ENCODE results near the gene EPHA2. TPM values are rescaled to one million over a fixed set of nuclear protein-coding genes. Genes with fewer than 3 reads are reported as not detected.

EPHA2 gene
- total RNA-seq, 1 experiment from 2014 or later, result 47.1 TPM

DNA sequence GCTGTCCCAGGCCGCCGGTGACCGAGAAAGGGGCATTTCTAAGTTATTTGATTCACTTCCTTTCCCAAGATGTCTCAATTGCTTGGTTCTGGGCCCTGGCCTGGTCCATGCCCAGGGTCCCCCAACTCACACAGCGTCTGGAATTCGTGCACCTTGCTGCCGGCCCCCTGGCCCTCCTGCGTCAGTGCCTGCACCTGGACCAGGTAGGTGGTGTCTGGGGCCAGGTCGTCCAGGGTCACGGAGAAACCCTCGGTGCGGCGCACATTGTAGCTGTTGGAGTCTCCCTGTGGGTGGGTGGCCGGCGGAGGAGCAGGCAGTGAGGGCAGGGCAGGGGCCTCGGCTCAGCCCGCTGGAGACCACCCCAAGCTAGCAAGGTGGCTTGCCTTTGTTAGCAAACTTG lies 21.0 kb downstream of the EPHA2 start:
- no peak for DNase-seq (ENCODE audit: low read depth)

DNA sequence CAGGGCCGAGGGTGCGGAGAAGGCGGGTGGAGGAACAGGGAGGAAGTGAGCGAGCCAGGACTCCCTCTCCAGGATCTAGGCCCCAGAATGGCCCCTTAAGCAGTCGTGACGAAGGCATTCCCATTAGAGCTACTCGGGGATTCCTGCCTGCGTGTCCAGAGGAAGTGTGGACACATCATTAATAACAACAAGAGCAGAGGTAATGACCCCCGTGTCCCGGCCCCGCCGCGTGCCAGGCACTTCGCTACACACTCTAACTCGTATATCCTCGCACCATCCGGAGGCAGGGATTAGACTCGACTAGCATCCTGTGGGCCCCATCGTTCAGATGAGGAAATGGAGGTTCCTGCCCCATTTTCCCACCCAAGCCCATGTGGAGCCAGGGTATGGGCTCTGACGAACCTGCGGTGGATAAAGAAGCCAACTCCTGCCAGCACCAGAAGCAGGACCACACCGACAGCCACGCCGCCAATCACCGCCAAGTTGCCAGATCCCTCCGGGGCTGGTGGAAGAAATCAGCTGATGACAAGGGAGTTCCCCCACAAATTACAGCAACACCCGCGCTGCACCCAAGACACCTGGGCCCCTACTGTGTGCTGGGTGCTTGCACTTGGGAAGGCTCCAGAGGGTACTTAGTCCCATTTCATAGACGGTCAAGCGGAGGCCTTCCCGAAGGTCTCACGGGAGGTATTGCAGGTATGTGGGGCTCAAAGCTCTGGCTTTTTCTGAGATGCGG lies 21.6 kb downstream of the EPHA2 start:
- no peak for DNase-seq (ENCODE audit: low read depth)

DNA sequence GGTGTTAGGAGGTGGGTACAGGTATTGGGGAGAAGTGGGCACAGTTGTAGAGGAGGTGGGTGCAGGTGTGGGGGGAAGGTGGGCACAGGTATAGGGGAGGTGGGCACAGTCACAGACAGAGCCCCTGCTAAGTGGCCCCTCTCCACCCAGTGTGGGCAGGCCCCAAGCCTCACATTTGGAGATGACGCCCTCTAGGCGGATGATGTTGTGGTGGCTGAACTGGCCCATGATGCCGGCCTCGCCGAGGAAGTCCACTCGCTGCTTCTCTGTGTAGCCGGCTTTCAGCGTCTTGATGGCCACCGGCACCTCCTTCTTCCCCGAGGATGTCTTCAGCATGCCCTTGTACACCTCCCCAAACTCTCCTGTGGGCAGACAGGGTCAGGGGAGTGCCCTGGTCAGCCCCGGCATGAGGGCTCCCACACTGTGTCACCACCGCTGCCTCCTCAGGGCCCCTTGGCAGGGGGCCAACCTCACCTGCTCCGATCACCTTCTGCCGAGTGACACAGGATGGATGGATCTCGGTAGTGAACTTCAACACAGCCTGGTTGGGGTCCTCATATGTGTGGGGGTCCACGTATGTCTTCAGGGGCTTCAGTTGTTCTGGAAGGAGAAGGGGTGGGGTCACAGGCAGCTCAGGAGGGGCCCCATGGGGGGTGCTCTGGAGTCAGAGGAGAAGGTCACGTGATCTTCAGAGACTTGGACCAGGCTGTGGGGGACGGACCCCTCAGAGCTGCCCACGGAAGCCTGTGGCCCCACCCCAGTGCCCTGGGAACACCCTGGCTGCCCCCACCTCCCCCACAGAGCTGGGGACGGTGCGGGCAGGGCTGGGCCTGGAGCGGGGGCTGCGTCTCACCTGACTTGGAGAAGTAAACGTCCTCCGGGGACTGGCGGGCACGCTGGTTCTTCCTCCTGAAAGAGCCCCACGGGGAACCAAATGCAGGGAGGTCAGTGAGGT lies 22.6 kb downstream of the EPHA2 start:
- no peak for DNase-seq (ENCODE audit: low read depth)

DNA sequence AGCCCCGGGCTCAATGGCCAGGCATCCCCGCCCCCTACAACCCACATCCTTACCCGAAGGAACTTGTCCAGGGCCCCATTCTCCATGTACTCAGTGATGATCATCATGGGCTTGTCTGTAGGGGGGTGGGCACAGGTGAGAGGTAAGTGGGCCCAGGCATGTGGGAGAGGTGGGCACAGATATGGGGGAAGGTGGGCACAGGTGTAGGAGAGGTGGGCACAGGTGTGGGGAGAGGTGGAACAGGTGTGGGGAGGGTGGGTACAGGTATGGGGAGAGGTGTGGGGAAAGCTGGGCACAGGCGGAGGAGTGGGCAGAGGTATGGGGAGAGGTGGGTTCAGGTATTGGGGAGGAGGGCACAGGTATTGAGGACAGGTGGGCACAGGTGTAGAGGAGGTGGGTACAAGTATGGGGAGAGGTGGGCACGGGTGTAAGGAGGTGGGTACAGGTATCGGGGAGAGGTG lies 23.5 kb downstream of the EPHA2 start:
- no peak for DNase-seq (ENCODE audit: low read depth)

DNA sequence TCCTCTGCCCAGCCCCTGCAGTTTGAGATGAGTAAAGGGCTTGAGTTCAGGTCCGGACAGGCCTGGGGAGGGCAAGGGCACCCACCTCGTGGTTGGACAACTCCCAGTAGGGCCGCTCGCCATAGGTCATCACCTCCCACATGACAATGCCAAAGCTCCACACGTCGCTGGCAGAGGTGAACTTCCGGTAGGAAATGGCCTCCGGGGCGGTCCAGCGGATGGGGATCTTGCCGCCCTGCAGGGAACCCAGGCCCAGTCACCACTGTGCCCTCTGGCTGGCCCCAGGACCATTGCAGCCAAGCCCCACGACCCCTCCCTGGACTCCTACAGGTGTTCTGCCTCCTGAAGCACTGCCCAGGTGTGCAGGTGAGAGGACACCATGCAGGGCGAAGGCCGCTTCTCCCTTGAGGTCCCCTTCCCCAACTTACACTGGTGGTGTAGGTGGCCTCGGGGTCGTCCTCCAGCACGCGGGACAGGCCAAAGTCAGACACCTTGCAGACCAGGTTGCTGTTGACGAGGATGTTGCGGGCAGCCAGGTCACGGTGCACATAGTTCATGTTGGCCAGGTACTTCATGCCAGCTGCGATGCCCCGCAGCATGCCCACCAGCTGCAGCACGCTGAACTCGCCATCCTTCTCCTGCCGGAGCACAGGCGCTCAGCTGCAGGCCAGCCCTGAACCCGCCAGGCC lies 24.1 kb downstream of the EPHA2 start:
- DNase-seq (ENCODE audit: low read depth), result no peak

DNA sequence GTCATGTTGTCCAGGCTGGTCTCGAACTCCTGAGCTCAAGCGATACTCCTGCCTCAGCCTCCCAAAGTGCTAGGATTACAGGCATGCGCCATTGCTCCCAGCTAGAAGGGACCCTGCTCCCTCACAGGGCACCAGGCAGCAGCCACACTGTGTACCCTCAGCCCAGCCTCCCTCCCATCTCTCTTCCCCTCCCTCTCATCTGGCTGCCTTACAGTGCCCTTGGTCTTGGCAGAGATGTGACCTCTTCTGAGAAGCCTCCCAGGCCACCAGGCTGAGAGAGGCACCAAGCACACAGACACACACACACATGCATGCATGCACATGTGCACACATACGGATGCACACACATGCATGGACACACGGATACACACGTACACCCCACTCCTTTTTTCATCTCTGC lies 25.0 kb downstream of the EPHA2 start:
- DNase-seq (ENCODE audit: low read depth), result no peak

DNA sequence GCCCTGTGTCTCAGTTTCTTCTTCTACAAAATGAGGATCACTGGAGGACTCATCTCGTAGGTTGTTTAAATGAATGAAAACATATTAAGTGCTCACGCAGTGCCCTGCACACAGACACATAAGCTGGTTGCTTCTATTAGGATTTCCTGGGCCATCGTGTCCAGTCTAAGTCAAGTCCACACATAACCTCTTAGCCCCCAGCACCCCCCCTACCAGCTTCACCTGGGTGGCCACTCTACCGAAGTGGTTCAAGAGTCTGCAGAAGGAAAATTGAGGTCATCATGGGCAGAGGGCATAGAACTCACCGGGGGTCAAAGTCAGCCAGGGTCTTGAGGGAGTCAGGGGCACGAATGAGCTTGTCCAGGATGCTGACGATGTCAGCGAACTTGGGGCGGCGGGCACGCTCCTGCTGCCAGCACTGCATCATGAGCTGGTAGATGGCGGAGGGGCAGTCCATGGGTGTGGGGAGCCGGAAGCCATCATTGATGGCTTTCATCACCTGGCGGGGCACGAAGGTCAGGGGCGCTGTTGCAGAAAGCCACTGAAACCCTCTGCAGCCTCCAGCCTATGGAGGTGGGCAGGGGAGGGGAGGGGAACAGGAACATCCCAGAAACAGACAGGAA lies 25.8 kb downstream of the EPHA2 start:
- DNase-seq (ENCODE audit: low read depth), result no peak

DNA sequence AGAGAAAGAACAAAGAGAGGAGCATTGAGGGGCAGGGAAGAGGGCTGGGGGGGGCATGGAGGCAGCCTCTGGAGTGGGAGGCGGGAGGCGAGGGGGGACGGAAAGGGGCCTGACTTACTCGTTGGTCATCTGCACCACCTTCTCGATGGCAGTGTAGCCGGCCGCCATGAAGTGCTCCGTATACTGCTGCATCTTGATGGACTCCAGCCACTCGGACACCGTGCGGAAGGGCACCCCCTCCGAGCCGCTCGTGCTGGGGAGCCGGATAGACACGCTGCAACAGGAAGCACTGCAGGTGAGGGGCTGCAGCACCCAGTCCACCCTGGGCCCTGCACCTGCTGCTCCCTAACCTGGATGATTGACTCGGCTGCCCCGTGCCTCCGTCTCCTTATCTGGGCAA lies 26.6 kb downstream of the EPHA2 start:
- DNase-seq (ENCODE audit: low read depth), result no peak

DNA sequence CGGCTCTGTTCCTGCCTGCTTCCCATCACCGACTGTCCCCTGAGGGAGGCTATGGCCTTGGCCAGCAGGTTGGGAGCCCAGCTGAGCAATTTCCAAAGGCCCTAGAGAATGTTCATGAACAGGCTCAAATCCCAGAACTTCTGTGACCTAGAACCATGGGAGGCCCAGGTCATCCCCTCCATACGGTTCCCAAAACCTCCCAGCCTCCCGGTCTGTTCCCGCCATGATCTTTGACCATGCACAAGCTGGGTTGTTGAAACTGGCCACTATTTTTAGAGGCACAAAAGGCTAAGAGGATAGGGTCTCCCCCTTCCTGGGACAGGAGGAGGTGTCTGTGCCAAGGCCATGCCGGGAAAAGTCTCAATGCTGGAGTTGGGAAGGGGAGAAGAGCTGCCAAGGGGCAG lies 27.5 kb downstream of the EPHA2 start:
- DNase-seq (ENCODE audit: low read depth), result no peak

DNA sequence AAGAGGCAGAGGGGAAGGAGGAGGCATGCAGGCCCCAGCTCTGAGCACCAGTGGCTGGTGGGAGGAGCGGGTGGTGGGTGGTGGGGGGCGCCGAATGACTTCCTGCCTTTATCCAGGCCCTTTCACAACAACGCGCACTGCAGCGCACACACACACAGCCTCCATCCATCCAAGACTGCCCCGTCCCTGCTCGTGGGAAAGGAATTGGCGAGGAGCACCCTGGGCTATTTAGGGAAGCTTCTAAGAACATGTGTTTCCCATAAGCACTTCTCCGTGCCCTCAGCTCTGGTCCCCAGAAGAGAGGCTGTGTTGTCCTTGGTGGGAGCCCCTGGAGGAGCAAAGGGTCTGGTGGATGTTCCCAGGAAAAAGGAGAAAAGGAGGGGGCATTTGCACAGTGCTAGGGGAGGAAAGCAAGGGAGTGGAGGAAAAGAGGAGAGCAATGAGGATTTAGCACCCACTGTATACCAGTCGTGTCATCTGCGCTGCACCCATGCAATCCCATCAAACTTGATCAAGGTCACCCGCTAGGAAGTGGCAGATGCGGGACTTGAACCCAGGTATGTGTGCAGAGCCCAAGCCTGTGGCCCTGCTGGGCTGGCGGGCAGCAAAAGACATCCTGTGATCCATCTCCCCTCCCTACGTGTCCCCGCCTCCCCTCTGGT lies 28.1 kb downstream of the EPHA2 start:
- no peak for DNase-seq (ENCODE audit: low read depth)

DNA sequence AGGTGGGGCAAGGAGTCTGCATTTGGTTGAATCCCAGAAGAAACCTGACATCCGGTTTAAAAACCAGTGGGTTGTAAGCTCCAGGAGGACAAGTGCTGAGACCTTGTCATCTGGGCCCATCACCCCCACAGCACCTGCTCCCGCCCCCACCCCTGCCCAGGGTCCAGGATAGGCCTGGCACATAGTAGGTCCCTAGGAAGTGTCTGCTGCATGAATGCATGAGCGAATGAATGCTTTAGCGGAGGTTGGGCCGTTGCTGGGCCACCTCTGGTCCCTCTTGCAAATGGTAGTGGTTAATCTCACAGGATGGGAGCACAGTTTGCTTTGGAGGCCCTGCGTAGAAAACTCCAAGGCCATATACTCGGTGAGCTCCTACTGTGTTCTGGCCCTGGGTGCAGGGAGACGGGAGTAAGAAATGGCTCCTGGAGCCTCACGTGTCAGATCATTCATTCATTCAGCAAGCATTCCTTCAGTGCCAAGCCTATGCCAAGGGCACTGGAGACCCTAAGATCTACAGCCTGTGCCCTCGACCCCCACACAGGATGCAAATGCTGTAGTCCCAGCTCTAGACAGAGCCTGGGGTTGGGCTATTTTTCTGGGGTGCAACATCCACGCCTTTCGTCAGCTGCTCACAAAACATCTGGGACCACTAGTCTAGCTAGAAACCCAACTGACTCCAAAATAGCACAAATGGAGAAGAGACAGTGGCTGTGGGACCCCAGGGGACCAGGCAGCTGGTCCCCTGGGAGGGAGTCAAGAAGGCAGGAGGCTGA lies 28.9 kb downstream of the EPHA2 start:
- no peak for DNase-seq (ENCODE audit: low read depth)

DNA sequence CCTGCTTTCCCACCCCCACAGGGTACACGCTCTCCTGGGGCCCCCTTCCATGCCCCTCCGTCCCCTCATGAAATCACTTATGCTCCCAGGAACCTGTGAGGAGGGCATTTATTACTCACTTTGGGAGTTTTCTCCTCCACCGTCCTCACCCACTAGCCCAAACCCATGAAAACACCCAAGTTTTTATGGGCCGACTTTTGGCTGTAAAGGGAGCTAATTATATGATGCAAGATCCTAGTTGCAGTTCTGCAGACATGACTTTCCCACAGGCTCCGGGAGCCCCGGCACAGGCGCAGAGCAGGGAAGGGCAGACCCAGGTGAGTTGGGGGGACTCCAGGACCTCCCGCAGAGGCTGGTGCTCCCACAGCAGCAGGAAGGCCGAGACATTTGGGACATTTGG lies 29.7 kb downstream of the EPHA2 start:
- DNase-seq (ENCODE audit: low read depth), result no peak

DNA sequence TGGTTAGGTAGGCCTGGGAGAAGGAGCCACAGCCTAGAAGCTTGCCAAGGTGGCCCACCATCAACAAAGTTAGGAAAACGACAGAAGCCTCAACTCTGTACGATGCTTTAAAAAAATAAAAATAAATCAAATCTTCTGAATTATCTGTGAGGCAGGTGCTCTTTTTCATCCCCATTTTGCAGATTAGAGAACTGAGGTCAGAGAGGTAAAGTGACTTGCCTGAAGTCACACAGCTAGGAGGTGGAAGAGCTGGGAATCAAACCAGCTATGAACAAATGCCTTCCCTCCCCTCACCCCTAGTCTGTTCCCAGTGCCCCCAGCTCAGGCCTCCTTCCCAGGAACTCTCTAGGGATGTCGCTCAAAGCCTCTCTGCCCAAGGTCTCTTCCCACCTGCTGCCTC lies 30.4 kb downstream of the EPHA2 start:
- DNase-seq (ENCODE audit: low read depth), result no peak

DNA sequence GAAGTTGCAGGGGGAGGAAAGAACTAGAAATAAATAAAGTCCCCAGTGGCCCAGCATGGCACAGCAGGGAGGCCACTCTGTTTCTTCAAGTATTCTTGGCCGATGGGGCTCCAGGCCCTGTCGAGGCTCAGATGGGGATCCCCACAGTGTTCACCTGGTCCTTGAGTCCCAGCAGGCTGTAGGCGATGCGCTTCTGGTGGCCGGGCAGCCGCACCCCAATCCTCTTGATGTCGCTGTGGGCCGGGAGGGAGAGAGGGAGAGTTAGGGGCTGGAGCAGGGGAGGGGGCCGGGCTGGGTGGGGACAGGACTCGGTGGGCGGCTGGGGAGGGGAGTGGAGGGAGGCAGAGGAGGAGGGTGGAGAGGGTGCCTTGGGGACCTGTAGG lies 30.8 kb downstream of the EPHA2 start:
- no peak for DNase-seq (ENCODE audit: low read depth)

DNA sequence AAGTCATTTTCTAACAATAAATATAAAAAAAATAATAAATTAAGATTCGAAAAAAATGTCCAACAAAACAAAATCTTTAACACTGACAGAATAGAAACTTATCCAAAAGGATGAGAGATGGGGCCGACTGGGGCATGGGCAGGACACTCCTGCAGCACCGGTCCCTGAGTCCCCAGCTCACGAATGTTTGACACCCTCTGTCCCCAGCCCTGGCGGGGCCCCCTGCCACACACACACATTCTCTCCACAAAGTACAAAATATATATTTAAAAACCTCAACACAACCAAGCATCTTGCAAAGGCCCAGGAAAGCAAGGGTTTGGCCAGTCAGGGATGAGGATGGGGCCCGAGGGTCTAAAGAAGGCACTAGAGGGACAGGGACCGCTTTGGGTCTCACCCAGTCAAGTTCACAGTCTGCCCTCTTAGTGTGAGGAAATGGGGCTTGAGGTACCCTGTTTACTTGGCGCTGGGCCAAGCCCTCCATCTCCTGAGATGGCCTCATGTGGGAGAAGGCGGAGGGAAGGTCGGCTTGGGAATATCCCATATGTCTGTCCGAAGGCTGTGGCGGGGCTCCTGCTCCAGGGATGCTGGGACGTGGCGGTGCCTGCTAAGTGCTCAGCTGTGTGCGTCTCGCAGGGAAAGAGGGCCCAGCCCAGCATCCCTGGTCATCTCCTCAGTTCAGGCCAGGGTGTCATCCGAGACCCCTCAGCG lies 31.3 kb downstream of the EPHA2 start:
- DNase-seq (ENCODE audit: low read depth), result no peak

DNA sequence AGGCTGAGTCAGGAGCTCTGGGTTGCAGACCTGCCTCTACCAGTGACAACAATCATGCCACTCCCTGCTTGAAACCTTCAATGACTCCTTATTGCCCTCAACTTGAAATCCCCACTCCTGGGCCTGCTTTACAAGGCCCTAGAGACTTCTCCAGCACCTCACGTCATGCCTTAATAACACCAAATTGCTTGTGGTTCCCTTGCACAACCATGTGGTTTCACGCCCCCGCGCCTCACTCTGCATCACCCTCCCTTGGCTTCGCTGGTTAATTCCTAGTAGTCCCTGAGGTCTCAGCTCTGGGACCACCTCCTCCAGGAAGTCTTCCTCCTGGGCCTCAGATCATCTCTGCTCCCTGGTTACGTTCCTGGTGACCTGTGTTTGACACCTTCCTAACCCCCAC lies 33.0 kb downstream of the EPHA2 start:
- DNase-seq (ENCODE audit: low read depth), result peak; percentile 86

DNA sequence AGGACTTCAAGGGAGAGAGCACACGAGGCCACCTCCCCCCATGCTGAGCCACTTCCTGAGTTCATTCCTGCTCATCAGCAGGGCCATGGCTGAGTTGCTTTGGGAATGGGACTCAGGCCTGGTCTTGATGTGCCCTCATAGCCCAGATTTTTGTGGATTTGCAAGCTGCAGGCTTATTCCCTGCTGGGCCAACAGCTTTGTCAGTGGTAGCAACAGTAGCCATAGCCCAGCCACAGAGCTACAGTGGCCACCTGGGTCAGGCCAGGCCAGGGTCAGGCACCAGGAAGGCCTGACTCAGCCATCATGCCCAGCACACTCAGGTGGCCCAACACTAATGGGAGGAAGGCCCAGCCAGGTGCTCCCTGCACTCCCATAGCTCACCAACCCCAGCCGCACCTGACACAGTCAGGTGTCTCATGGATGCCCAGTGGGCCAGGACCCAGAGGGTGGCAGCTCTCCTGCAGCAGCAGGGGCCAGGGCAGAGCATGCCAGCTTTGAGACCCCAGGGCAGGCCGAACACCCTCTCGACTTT lies 33.5 kb downstream of the EPHA2 start:
- peak; percentile 31 for DNase-seq (ENCODE audit: low read depth)

DNA sequence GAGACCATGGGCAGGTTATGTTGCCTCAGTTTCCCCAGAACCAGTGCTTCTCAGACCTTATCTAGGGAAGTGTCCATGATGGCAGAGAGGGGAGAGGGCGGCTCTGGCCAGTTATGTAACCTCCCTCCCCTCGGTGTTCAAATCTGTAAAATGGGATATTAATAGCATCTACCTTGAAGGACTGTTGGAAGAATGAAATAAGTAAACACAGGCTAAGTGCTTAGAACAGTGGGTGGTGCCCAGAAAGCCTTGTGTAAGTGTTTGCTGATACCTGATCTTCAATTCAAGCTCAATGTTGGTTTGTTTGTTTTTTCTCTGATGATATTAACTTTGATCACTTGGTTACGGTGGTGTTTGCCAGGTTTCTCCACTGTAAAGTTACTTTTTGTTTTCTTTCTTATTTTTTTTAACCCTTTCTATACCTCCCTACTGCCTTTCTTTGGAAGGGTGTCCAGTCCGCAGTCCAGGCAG lies 34.9 kb downstream of the EPHA2 start:
- no peak for DNase-seq (ENCODE audit: low read depth)

DNA sequence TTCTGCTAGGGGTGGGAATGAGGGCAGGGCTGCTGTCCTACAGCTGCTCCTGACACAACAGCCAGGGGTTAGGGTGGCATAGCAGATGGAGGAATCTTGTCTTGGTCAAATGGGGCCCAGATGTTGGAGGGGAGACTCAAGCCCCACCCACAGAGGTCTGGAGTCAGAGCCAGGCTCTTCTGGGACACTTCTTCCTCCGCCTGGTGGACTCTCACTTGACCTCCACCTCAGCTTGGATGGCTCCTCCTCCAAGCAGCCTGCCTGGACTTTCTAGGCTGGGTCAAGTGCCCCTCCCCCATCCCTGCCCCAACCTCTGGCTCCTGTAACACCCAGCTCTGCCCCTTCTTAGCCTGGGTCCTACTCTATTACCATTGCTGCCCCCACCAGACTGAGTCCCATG lies 35.5 kb downstream of the EPHA2 start:
- DNase-seq (ENCODE audit: low read depth), result peak; percentile 48

DNA sequence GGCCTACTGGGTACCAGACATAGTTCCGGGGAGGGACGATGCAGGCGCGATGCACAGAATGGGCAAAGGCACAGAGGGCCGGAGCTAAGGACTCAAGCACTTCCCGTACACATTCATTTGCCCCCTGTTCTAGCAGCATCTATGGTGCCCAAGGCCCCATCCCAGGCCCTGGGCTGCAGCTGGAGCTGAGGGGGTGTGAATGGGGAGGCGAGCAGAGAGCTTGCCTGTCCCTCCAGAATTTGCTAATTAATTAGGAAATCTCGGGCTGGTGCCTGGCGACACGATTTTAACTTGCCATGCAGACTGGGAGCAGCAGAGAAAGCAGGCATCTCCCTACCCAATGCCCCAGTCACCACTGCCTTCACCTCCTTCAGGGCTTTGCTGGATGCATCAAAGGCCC lies 35.9 kb downstream of the EPHA2 start:
- DNase-seq (ENCODE audit: low read depth), result no peak

All from RPMI7951 (cell line).